Midbrain (tissue), 1 donor: ENCODE data around the gene LRFN5.
"Not testable (repeated sequence)": the region's sequence is repeated elsewhere in the genome, so short reads cannot be mapped to it uniquely, and the experiment has no call there.

Experiments
- DNase-seq: peaks from one replicate; lab custom pipeline; 2025; lab: John Stamatoyannopoulos, UW

LRFN5 gene

GRCh38 chr14:41606532-41607303 is at the start of gene LRFN5:
Gene LRFN5 (plus strand): TSS chr14:41606876.
- peak; percentile 49 for DNase-seq

- DNase-seq: no peak
Measured at GRCh38 chr14:41558490-41558889, 48.2 kb upstream of the LRFN5 start.

GRCh38 chr14:41566864-41567263 is 39.8 kb upstream of the LRFN5 start:
- DNase-seq: not testable (repeated sequence)

- DNase-seq: no peak
Measured at GRCh38 chr14:41568979-41569378, 37.7 kb upstream of the LRFN5 start.

GRCh38 chr14:41570415-41571155 is 36.1 kb upstream of the LRFN5 start:
- no peak for DNase-seq

- DNase-seq: no peak
Measured at GRCh38 chr14:41586237-41586636, 20.4 kb upstream of the LRFN5 start.

GRCh38 chr14:41597647-41598046 is 9.0 kb upstream of the LRFN5 start:
- DNase-seq: no peak

- not testable (repeated sequence) for DNase-seq
Measured at GRCh38 chr14:41599805-41600385, 6.8 kb upstream of the LRFN5 start.

GRCh38 chr14:41604721-41605531 is 1.8 kb upstream of the LRFN5 start:
- peak; percentile 32 for DNase-seq

- DNase-seq: no peak
Measured at GRCh38 chr14:41605550-41606281, 960 bp upstream of the LRFN5 start.

- DNase-seq: no peak
Measured at GRCh38 chr14:41606282-41606531, 469 bp upstream of the LRFN5 start.

- no peak for DNase-seq
Measured at GRCh38 chr14:41607304-41607775, 664 bp downstream of the LRFN5 start.

GRCh38 chr14:41607966-41608663 is 1.4 kb downstream of the LRFN5 start:
- DNase-seq: no peak

- no peak for DNase-seq
Measured at GRCh38 chr14:41608681-41609390, 2.2 kb downstream of the LRFN5 start.

GRCh38 chr14:41609704-41610183 is 3.1 kb downstream of the LRFN5 start:
- peak; percentile 75 for DNase-seq

GRCh38 chr14:41615011-41615595 is 8.4 kb downstream of the LRFN5 start:
- no peak for DNase-seq

- DNase-seq: no peak
Measured at GRCh38 chr14:41623736-41624135, 17.1 kb downstream of the LRFN5 start.

GRCh38 chr14:41629876-41630275 is 23.2 kb downstream of the LRFN5 start:
- DNase-seq: no peak

GRCh38 chr14:41634286-41634685 is 27.6 kb downstream of the LRFN5 start:
- DNase-seq: no peak
